Pancreas (tissue), 10 donors: ENCODE data around the gene ARSG. TPM values are rescaled to one million over a fixed set of nuclear protein-coding genes. Genes with fewer than 3 reads are reported as not detected.
A peak's percentile ranks its signal among the peaks of the same experiment; 100 is the strongest.

ENCODE experiments used
- ATAC-seq, 4 donors: fragments of 200-7000 bp; cut with Tn5 transposase; one replicate each; pipeline versions ENCODE4 v1.8.0 to v1.9.1; 2020; ENCODE audit warnings: mild to moderate bottlenecking in 4 of 4, moderate library complexity in 4 of 4
- DNase-seq, 6 donors: peaks; one replicate each; pipeline ENCODE4 v3.0.0-alpha.2; 2020
- FAIRE-seq: peaks from 2 replicates; lab custom pipeline; 2012; peaks lifted over from hg19 to GRCh38; lab: Jason Lieb, UNC
- H3K27ac ChIP-seq, 4 donors: fragments of 200-600 bp; sonication (generic); 1 replicate in 3 of 4; 2 replicates in 1 of 4; pipeline versions ENCODE4 v1.5.0 to v1.8.0; 2020
- H3K27me3 ChIP-seq, 4 donors: fragments of 200-600 bp; one replicate each; pipeline ENCODE4 v1.8.0; 2021
- H3K36me3 ChIP-seq, 3 donors: fragments of 200-600 bp; sonication (generic) in 1 of 3; one replicate each; pipeline versions ENCODE4 v1.5.0 to v1.8.0; 2020 to 2021
- H3K4me1 ChIP-seq, 3 donors: fragments of 200-600 bp; one replicate each; pipeline ENCODE4 v1.8.0; 2021
- H3K4me3 ChIP-seq, 4 donors: fragments of 200-600 bp; sonication (generic) in 2 of 4; one replicate each; pipeline versions ENCODE4 v1.5.0 to v1.8.0; 2020 to 2021
- H3K9me3 ChIP-seq, 4 donors: fragments of 200-600 bp; one replicate each; pipeline ENCODE4 v1.8.0; 2021
- CTCF ChIP-seq, 4 donors: fragments of 200-600 bp; sonication (generic) in 3 of 4; IDR thresholded peaks; one replicate each; pipeline versions ENCODE4 v1.5.0 to v1.8.0; 2021; ENCODE audit warnings: antibody characterized with exemption in 4 of 4
- WGBS, 2 donors: extraction: QIAGEN DNeasy Blood & Tissue Kit; methylation state at CpG; one replicate each; pipeline ENCODE4 v1.1.7; 2013; 5-methylcytosine and 5-hydroxymethylcytosine counted together
- intact Hi-C, 3 donors: fragments of 100-400 bp; cut with DNase I; formaldehyde crosslinking; loops; one replicate each; pipeline versions ENCODE4 v1.11.1 to v1.14.2; 2022
- polyA plus RNA-seq, 2 donors: library from polyadenylated mRNA; stranded (reverse); fragments of 200-250 nt; gene quantifications; one replicate each; pipeline ENCODE4 v1.2.3, GENCODE V29; 2013
- total RNA-seq, 6 donors: library from RNA; stranded (reverse); fragmentation: NEBNext Ultra II Directional in 4 of 6; extraction: Animal tissue kit (Norgen Biotek cat#: 25700) in 4 of 6; gene quantifications; one replicate each; pipeline versions ENCODE4 v1.2.1 to v1.2.4, GENCODE V29; 2021 to 2023
- donor health status: healthy with polysubstance abuse.
- donor health status: DM: no; HTN: no; CAD: no; lungs with moderate emphysema.
- donor health status: DM: no; HTN: no; CAD: no.
- donor health status: control.
- donor health status: control.
- donor health status: Bipolar disorder and iron deficiency.
- donor health status: DM: yes; HTN: yes; CAD: no.
- donor health status: DM: no; HTN: no; CAD: no.
- donor health status: DM: no; HTN: no; CAD: no.
- donor health status: DM: yes; HTN: yes; CAD: no.

ARSG gene
- total and polyA plus RNA-seq, 8 donors = 0.46 to 2.5 (median 1.4) TPM

GRCh38 chr17:68457168-68457538, 165.9 kb downstream of the ARSG start, which contains the start of gene WIPI1:
WIPI1 (minus strand) TSS chr17:68457496; CDS start chr17:68457421, 75 bp downstream.
- Histone ChIP-seq H3K27ac (peak within 1 kb of the TSS; percentile 63 to 91 (median 76)), H3K9me3 (no peaks in the 10 kb centered on the region), H3K4me1 (peaks cover 5 to 26% (median 8%) of the 10 kb centered on the region in 3 donors), H3K4me3 (peak within 1 kb of the TSS; percentile 38 to 83 (median 60)), H3K27me3 (no peaks in the 10 kb centered on the region), H3K36me3 (no peaks in the 10 kb centered on the region)
- no peak for FAIRE-seq
- intact Hi-C loops = no loop called here
- DNase-seq = peak in 2 of 6 donors; percentile 69 to 90
- no peak for TF ChIP-seq CTCF (IDR thresholded peaks at IDR 0.05)
- peak; percentile 6 to 42 (median 16) for ATAC-seq
- 0 to 1% methylated on average over 19 to 36 of the region's 39 CpGs for WGBS, 2 donors

- Histone ChIP-seq H3K9me3 (no peaks in the 10 kb centered on the region), H3K4me3 (peak overlapping the region; percentile 15 to 83 (median 60)), H3K4me1 (peaks cover 5 to 31% (median 8%) of the 10 kb centered on the region in 3 donors), H3K27me3 (no peaks in the 10 kb centered on the region), H3K27ac (peak overlapping the region; percentile 39 to 65 (median 53)), H3K36me3 (no peaks in the 10 kb centered on the region)
- WGBS, 2 donors = 0 to 1% methylated on average over 40 to 48 of the region's 54 CpGs
- peak; percentile 51 for FAIRE-seq
- intact Hi-C loops = no loop called here
- DNase-seq = peak; percentile 98 to 100 (median 100)
- peak; percentile 84 to 94 (median 91) for ATAC-seq
- no peak for TF ChIP-seq CTCF (IDR thresholded peaks at IDR 0.05)
These were observed 166.4 kb downstream of the ARSG start for GRCh38 chr17:68457539-68458259.

GRCh38 chr17:68458260-68459036, 167.2 kb downstream of the ARSG start:
- Histone ChIP-seq H3K27me3 (no peaks in the 10 kb centered on the region), H3K27ac (peak overlapping the region; percentile 39 to 65 (median 53)), H3K4me3 (peak overlapping the region; percentile 15 to 83 (median 30)), H3K36me3 (no peaks in the 10 kb centered on the region), H3K9me3 (no peaks in the 10 kb centered on the region), H3K4me1 (peaks cover 5 to 31% (median 8%) of the 10 kb centered on the region in 3 donors)
- no peak for DNase-seq
- 21 to 23% methylated on average over 12 of the region's 12 CpGs for WGBS, 2 donors
- intact Hi-C loops = no loop called here
- no peak for TF ChIP-seq CTCF (IDR thresholded peaks at IDR 0.05)
- no peak for FAIRE-seq
- ATAC-seq = no peak

- H3K4me1 ChIP-seq = peaks cover 5 to 36% (median 8%) of the 10 kb centered on the region in 3 donors
- H3K9me3 ChIP-seq = no peaks in the 10 kb centered on the region
- H3K36me3 ChIP-seq = no peaks in the 10 kb centered on the region
- FAIRE-seq (no peak), DNase-seq (no peak), ATAC-seq (no peak)
- H3K4me3 ChIP-seq = no peak overlapping the region
- intact Hi-C loops = no loop called here
- 41 to 46% methylated on average over 1 of the region's 1 CpG for WGBS, 2 donors
- H3K27me3 ChIP-seq = no peaks in the 10 kb centered on the region
- H3K27ac ChIP-seq = no peak overlapping the region
- TF ChIP-seq CTCF (IDR thresholded peaks at IDR 0.05) = no peak
These were observed 167.8 kb downstream of the ARSG start for GRCh38 chr17:68459037-68459639.
